Pancreas (tissue), 10 donors: ENCODE measurements around the gene NDUFAF8. TPM values are rescaled to one million over a fixed set of nuclear protein-coding genes. Genes with fewer than 3 reads are reported as not detected.

Source experiments
- ATAC-seq, 4 donors: fragments of 200-7000 bp; cut with Tn5 transposase; one replicate each; pipeline versions ENCODE4 v1.8.0 to v1.9.1; 2020; ENCODE audit warnings: mild to moderate bottlenecking in 4 of 4, moderate library complexity in 4 of 4
- DNase-seq, 6 donors: peaks; one replicate each; pipeline ENCODE4 v3.0.0-alpha.2; 2020
- FAIRE-seq: peaks from 2 replicates; lab custom pipeline; 2012; peaks lifted over from hg19 to GRCh38; lab: Jason Lieb, UNC
- H3K27ac ChIP-seq, 4 donors: fragments of 200-600 bp; sonication (generic); 1 replicate in 3 of 4; 2 replicates in 1 of 4; pipeline versions ENCODE4 v1.5.0 to v1.8.0; 2020
- H3K27me3 ChIP-seq, 4 donors: fragments of 200-600 bp; one replicate each; pipeline ENCODE4 v1.8.0; 2021
- H3K36me3 ChIP-seq, 3 donors: fragments of 200-600 bp; sonication (generic) in 1 of 3; one replicate each; pipeline versions ENCODE4 v1.5.0 to v1.8.0; 2020 to 2021
- H3K4me1 ChIP-seq, 3 donors: fragments of 200-600 bp; one replicate each; pipeline ENCODE4 v1.8.0; 2021
- H3K4me3 ChIP-seq, 4 donors: fragments of 200-600 bp; sonication (generic) in 2 of 4; one replicate each; pipeline versions ENCODE4 v1.5.0 to v1.8.0; 2020 to 2021
- H3K9me3 ChIP-seq, 4 donors: fragments of 200-600 bp; one replicate each; pipeline ENCODE4 v1.8.0; 2021
- WGBS, 2 donors: extraction: QIAGEN DNeasy Blood & Tissue Kit; methylation state at CpG; one replicate each; pipeline ENCODE4 v1.1.7; 2013; 5-methylcytosine and 5-hydroxymethylcytosine counted together
- intact Hi-C, 3 donors: fragments of 100-400 bp; cut with DNase I; formaldehyde crosslinking; loops; one replicate each; pipeline versions ENCODE4 v1.11.1 to v1.14.2; 2022
- polyA plus RNA-seq, 2 donors: library from polyadenylated mRNA; stranded (reverse); fragments of 200-250 nt; gene quantifications; one replicate each; pipeline ENCODE4 v1.2.3, GENCODE V29; 2013
- total RNA-seq, 6 donors: library from RNA; stranded (reverse); fragmentation: NEBNext Ultra II Directional in 4 of 6; extraction: Animal tissue kit (Norgen Biotek cat#: 25700) in 4 of 6; gene quantifications; one replicate each; pipeline versions ENCODE4 v1.2.1 to v1.2.4, GENCODE V29; 2021 to 2023
- TF ChIP-seq, protein P1 (sequence below), 4 donors: fragments of 200-600 bp; sonication (generic) in 3 of 4; IDR thresholded peaks; one replicate each; pipeline versions ENCODE4 v1.5.0 to v1.8.0; 2021; ENCODE audit warnings: antibody characterized with exemption in 4 of 4
- donor health status: healthy with polysubstance abuse.
- donor health status: DM: no; HTN: no; CAD: no; lungs with moderate emphysema.
- donor health status: DM: no; HTN: no; CAD: no.
- donor health status: control.
- donor health status: control.
- donor health status: Bipolar disorder and iron deficiency.
- donor health status: DM: yes; HTN: yes; CAD: no.
- donor health status: DM: no; HTN: no; CAD: no.
- donor health status: DM: no; HTN: no; CAD: no.
- donor health status: DM: yes; HTN: yes; CAD: no.

Gene NDUFAF8
- total and polyA plus RNA-seq, 8 donors = 17.5 to 34.1 (median 21.9) TPM

DNA sequence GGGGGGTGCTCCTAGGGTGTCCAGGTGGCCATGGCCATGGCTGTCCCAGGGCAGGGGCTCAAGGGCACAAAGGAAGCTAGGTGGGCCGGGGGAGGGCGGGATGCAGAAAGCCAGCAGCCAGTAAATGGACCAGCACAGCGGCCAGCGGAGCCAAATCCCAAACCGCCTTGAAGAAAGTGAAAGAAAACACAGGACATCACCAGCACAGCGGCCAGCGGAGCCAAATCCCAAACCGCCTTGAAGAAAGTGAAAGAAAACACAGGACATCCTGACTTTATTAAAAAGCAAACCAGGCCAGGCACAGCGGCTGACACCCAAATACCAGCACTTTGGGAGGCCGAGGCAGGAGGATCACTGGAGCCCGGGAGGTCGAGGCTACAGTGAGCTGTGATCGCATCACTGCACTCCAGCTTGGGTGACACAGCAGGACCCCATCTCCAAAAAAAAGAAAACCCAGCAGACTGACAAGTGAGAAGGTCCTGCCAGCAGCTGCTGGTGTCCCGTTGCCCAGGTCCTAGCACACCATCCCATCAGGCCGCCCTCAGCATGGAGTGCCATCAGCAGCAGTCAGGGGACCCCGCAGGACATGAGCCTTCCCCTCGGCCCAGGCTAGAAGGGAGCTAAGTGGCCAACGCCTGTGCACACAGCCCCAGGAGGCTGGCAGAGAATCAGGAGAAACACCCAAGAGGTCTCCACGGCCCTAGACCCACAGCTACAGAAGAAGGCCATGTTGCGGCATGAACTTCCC lies 39.0 kb downstream of the NDUFAF8 start:
- TF ChIP-seq, protein P1, sequence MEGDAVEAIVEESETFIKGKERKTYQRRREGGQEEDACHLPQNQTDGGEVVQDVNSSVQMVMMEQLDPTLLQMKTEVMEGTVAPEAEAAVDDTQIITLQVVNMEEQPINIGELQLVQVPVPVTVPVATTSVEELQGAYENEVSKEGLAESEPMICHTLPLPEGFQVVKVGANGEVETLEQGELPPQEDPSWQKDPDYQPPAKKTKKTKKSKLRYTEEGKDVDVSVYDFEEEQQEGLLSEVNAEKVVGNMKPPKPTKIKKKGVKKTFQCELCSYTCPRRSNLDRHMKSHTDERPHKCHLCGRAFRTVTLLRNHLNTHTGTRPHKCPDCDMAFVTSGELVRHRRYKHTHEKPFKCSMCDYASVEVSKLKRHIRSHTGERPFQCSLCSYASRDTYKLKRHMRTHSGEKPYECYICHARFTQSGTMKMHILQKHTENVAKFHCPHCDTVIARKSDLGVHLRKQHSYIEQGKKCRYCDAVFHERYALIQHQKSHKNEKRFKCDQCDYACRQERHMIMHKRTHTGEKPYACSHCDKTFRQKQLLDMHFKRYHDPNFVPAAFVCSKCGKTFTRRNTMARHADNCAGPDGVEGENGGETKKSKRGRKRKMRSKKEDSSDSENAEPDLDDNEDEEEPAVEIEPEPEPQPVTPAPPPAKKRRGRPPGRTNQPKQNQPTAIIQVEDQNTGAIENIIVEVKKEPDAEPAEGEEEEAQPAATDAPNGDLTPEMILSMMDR (IDR thresholded peaks at IDR 0.05) = no peak
- Histone ChIP-seq H3K4me3 (no peak overlapping the region), H3K27me3 (no peaks in the 10 kb centered on the region), H3K9me3 (no peaks in the 10 kb centered on the region), H3K36me3 (peaks cover 5 to 76% (median 14%) of the 10 kb centered on the region in 3 donors), H3K4me1 (no peaks in the 10 kb centered on the region), H3K27ac (no peak overlapping the region)
- intact Hi-C loops = no loop called here
- FAIRE-seq = no peak
- peak in 2 of 6 donors; percentile 31 to 43 for DNase-seq
- WGBS, 2 donors = 92 to 96% methylated on average over 20 of the region's 20 CpGs
- peak in 1 of 4 donors; percentile 8 for ATAC-seq

DNA sequence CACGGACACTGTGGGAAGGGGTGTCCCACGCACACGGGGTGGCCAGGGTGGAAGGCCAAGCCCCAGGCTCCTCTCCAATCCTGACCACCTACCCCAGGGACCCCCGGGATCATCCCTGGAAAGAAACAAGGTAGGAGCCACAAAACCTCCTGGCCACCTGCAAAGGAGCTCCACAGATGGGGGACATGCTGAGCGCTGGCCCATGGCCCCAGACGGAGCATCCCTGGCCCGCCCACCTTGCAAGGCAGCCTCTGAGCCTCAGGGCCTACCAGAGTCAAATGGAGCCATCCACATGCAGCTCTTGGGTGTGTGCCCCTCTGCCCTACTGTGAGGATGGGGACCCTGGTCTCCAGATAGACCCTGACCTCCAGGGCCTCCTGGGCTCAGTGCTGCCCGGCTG lies 39.7 kb downstream of the NDUFAF8 start:
- FAIRE-seq (no peak), DNase-seq (peak in 1 of 6 donors; percentile 54), ATAC-seq (no peak)
- Histone ChIP-seq H3K4me1 (no peaks in the 10 kb centered on the region), H3K36me3 (peaks cover 5 to 72% (median 16%) of the 10 kb centered on the region in 3 donors), H3K9me3 (no peaks in the 10 kb centered on the region), H3K27ac (no peak overlapping the region), H3K27me3 (no peaks in the 10 kb centered on the region), H3K4me3 (no peak overlapping the region)
- TF ChIP-seq, protein P1 (IDR thresholded peaks at IDR 0.05) = no peak
- 92 to 93% methylated on average over 8 of the region's 8 CpGs for WGBS, 2 donors
- intact Hi-C loops = no loop called here

DNA sequence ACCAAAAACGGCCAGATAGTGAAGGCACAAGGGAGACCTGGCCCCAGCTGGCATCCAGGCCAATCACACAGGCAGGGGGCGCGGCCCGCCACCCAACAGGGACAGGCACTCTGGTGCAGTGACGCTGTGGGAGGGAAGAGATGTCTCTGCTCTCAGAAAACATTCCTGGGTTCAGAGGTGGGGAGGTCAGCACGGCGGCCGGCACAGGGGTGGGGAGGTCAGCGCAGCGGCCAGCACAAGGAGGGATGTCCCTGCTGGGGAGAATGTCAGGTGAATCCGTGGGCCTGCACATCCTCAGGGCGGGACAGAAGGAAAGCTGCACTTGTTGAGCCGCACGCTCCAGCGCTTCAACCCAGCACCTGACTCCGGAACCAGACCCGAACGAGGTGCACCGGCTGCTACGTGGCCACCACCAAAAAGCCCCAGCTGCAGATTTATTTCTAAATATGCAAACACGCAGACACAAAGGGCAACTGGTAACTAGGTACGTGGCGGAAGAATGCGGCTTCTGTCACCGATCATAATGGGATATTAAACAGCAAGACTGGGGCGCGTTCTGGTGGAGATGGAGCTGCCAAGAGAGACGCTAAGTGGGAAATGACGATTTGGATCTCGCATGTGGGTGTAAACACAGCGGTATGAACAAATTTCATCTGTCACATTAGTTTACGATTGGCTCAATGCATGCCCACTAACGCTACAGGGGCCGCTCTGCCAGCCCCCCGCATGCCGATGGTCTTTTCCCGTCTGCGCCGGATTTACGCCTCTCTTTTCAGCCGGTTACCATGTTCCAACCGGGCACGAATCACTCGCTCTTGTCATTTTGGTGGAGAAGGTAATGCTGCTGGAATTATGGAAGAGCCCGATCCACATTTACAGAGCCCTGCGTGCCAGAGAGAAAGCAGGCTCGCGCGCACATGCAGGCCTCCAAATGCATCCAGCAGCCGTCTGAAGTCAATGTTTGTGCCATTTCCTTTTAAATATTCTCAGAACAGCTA lies 40.5 kb downstream of the NDUFAF8 start:
- ATAC-seq (no peak), DNase-seq (peak in 1 of 6 donors; percentile 54), FAIRE-seq (no peak)
- TF ChIP-seq, protein P1 (IDR thresholded peaks at IDR 0.05) = no peak
- H3K4me3 ChIP-seq = no peak overlapping the region
- H3K4me1 ChIP-seq = no peaks in the 10 kb centered on the region
- H3K9me3 ChIP-seq = no peaks in the 10 kb centered on the region
- WGBS, 2 donors = 93% methylated on average over 50 of the region's 50 CpGs
- H3K27ac ChIP-seq = no peak overlapping the region
- H3K36me3 ChIP-seq = peaks cover 5 to 67% (median 16%) of the 10 kb centered on the region in 3 donors
- no peaks in the 10 kb centered on the region for H3K27me3 ChIP-seq
- intact Hi-C loops = no loop called here

DNA sequence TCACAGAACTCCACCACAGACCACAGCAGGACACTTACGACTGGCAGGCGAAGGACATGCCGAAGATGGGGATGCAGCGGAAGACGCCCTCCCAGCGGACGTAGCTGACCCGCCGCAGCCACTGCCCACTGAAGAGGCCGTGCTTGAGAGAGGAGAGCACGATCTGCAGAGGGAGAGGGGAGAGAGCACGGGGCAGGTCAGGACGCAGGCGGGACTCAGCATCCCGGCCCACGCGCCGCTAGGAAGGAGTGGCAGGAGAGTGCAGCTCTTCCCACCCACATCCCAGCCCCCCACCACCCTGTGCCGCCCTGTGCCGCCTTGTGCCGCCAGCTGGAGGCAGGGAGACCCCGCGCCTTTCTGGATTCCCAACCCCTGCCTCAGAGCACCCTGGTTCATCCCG lies 41.5 kb downstream of the NDUFAF8 start:
- TF ChIP-seq, protein P1 (IDR thresholded peaks at IDR 0.05) = no peak
- ATAC-seq (no peak), FAIRE-seq (no peak), DNase-seq (no peak)
- H3K4me3 ChIP-seq = no peak overlapping the region
- no peaks in the 10 kb centered on the region for H3K9me3 ChIP-seq
- no peak overlapping the region for H3K27ac ChIP-seq
- 95 to 97% methylated on average over 24 of the region's 24 CpGs for WGBS, 2 donors
- intact Hi-C loops = no loop called here
- H3K4me1 ChIP-seq = no peaks in the 10 kb centered on the region
- H3K27me3 ChIP-seq = no peaks in the 10 kb centered on the region
- peaks cover 5 to 63% (median 11%) of the 10 kb centered on the region in 3 donors for H3K36me3 ChIP-seq
